GM21576 (cell line): Measurements from ENCODE around the gene DLL1.

Experiments used
- ATAC-seq: cut with Tn5 transposase; IDR thresholded peaks from one replicate; pipeline ENCODE4 v1.9.1; 2021; ENCODE audit warnings: mild to moderate bottlenecking, moderate library complexity; ENCODE audit not compliant: unreplicated experiment

The DLL1 gene

DNA sequence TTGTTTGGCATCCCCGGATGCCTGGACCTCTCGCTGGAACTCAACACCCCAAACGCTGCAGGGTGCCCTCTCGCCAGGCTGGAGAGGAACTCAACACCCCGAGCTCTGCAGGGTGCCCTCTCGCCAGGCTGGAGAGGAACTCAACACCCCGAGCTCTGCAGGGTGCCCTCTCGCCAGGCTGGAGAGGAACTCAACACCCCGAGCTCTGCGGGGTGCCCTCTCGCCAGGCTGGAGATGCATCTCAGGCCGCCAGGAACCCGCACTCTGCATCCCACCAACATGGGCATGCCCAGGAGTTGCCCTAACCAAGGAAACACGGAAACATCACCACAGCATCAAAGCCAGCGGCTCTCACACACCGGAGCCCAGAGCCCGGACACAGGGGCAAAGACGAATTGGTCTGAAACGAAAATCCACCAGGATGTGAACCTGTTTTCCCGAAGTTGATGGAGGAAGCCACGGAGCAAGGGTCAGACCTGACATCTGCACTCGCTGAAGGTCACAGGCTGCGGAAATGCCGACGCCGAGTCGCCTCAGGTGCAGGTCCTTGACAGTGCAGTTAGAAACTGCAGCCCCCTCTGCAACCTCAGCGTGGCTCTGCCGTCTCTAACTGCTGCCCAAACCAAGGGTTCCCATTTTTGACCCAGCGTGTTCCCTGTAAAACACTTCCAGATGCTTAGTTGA lies 37.5 kb downstream of the DLL1 start:
- ATAC-seq: no peak

DNA sequence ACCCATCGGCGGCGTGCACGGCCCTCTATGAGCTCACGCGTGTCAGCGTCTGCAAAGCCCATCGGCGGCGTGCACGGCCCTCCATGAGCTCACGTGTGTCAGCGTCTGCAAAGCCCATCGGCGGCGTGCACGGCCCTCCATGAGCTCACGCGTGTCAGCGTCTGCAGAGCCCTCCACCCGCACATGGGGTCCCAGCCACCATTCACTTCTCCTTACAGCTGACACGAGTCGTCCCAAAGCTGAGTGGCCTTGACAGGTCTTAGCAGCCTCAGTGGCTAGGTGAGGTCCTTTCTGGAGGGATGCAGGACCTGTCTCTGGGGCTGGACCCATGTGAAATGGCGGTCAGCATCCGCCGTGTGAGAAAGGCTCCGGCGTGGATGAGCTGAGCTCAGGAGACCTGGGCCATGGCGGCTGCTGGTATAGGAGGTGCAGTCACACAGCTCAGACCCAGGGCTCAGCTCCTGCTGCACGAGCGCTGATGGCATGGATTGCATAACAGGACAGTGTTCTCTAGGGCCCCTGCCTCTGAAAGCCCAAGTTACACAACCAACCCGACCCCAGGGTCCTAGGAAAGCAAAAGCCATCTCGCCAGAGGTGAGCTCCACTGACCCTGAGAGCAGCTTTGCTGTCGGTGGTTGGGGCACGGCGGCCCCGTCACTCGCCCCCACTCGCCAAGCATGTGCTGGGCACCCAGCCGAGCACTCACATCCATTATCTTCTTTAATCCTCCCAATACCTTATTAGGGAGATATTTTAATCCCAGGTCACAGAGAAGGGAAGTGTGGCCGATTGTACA lies 38.9 kb downstream of the DLL1 start:
- ATAC-seq: no peak

DNA sequence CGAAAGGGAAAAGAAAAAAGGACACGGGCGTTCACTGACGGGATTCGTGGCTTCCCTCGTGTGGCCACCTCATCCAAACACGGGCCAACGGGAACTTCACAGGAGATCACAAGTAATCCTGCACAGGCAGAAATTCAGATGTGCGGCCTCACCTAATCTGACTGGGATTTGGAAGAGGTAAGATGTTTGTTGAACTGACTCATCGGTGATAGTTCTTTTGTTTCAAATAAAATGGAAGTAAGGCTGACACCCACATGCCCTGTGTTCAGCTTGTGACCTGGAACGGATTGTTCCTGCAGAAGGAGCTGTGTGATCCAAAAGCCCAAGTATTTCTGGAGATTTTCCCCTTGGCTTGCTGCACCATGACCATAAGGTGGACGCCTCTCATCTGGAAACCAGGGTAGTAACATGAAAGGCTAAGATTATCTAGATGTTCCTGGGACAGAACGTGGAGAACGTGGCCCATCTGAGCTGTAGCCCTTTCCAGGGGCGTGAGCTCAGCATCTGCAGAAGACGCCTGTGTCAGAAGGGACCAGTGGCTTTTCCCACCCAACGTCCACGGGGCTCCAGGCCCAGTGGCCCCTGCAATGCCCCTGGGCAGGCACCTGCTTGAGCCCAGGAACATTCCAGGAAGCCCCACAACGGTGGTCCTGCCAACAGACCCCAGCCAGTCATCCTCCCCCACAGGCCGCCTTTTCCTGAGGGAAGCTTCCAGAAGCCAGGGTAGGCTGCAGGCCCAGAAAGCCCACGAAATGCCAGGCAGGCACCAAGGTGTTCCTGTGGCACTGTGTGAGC lies 39.7 kb downstream of the DLL1 start:
- ATAC-seq: no peak

DNA sequence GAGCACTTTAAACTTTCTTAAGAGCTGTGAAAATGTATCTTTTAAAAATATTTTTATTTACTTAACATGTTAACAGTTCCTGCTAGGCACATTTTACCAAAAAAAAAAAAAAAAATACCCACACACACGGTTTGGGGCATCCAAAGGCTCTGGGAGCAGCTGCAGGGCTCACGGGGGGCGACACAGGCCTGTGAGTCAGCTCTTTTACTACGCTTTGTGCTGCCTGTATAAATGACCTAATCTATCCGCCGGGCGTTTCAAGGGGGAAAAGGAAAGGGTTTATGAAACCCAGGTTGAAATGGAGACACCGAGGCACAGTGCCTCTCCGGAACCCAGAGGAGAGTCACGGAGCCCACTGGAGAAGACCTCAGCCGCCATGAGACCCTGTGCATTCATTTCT lies 40.4 kb downstream of the DLL1 start:
- ATAC-seq: no peak

DNA sequence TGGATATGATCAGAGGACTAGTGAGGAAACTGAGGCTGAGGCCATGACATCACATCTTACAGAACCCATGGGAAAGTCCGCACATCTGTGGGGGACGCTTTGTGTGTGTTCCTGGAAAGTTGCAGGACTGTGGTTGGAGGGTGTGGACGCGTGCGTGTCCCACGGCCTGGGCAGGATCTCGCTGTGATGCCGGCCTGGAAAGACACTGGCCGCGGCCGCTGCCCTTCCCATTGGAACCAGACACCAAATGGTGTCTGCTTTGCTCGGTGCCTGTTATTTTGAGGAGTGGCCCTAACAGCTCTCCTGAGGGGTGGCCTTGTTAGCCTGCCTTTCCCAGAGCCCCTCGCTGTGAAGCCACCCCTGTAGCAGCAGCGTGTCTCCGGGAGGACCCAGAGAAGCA lies 41.1 kb downstream of the DLL1 start:
- ATAC-seq: no peak

DNA sequence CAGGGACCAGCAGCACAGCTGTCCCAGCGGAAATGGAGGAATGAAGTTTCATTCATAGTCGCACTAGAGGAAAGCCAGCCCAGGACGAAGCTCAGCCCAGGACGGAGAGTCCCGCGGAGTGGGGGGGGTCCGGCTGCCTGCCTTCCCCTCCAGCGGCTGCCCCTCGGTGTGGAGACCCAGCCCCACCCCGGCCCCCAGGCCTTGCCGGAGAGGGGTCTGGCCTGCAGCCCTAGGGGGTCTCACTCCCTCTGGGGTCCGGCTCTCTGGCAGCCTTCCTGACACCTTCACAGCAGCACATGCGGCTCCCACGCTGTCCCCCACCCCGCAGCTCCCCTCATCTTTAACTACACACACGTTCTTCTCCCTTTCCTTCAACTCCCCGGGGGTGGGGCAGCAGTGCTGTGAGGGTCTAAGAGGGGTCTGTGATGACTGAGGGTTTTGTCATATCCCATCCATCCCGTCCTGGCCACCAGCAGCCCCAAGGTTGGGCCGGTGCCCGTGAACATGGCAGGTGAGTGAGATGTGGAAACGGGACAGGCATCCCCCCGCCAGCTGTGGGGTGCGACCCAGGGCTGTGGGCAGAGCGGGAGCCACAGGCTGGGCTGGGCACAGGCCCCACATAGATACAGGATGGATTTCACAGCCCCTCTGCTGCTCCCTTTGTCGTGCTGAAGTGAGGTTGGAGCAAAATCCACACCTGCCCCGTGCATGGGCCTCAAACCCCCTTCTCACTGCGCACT lies 41.8 kb downstream of the DLL1 start:
- no peak for ATAC-seq

DNA sequence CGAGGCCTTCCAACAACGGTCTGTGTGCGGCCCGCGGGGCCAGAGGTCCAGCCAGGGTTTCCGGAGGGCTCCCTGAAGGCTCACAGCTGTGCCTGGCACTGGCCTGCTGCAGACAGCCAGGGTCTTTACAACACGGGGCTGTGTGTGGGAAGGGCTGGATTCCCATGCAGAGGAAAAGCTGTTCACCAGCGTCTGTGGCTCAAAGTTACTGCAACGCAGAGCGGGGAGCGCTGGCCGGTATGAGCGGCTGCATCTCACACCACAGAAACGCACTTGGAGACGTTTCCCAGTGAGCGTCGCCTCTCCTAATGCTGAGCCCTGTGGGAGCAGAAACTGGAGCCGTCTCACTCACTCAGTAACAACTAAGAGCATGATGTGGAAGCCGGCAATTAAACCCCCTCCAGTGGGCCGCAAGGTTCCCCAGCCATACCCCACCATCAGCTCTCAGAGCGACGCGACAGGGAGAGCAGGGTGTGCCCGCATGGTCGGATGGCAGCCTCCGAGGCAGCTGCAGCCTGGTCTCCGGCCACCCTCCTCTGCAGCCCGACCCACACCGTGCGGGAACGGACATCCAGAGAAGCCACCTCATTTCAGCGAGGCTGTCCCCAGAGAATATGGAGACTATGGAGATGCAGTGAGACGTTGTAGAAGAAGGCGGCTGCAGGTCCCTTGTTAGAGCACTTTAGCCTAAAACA lies 42.6 kb downstream of the DLL1 start:
- no peak for ATAC-seq

DNA sequence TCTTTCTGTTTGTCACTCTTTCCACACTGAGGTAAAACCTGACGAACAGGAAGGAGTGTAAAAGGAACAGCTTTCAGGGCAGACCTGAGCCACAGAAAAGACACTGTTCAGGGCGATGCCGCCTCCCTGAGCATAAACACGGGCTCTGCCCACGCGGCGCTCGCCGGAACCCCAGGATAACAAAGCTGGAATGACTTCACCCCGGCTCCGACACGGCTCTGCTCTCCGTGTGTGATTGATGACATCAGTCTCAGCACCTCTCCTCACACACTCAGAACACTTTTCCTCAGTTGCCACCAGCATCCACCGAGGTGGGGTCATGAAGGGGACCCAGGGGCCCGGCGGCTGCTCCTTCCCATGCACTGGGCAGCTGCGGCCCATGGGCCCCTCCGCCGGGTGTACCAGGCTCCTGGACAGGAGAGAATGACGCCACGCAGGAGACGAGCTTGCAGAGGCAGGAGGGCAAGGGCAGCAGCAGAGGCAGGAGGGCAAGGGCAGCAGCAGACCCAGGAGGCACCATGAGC lies 43.6 kb downstream of the DLL1 start:
- ATAC-seq: no peak

DNA sequence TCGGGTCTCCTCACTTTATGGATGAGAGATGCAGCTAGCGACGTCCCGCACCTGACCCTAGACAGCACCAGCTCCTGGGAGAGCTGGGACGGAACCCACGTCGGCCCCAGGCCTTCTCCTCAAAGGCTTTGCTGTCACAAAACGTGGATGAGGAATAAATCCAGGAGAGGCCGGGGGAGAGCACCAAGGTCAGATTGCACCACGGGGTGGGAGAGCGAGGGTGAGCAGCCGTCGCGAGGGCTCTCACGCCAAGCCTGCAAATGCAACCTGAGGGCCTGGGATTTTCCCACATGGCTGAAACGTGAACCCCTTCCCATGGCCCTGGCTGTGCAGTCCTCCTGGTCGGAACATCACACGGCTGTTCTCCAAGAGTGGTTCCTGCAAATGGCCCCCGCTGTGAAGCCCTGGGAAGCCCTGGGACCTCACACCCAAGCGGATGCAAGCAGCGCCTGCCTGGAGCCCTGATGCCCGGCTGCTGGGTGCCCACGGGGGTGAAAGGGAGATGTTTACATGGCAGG lies 45.3 kb downstream of the DLL1 start:
- ATAC-seq: no peak

DNA sequence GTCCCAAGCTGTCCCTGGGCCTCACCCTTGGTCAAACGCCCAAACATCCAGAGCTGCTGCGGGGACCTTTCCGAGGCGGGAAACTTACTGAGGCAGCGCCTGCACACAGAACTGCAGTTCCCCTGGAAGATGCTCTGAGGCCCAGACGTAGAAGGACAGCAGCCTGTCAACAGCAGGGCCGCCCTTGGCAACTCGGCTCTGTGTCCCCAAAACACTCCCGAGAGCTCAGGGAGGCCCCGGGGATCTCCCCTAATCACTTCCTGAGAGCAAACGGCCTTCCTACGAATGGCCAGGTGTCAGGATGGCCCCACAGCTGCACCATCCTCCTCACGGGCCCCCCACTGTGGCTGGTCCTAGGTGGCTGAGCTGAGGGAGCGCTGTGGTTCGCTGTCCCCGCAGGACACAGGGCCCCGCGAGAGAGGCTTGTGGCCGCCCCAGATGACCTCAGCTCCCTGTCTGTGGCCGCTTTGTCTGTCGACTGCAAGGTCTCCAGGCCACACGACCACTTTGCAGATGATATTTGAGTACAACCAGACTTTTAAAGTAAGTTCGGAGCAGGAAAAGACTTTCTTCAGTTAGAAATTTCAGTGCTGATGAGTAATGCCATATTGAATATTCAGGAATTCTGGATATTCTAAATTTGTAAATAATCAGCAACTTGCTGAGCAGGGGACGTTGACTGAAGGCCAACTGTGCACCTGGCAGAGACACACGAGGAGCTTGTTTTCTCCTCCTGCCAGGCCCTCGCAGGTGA lies 46.0 kb downstream of the DLL1 start:
- no peak for ATAC-seq

DNA sequence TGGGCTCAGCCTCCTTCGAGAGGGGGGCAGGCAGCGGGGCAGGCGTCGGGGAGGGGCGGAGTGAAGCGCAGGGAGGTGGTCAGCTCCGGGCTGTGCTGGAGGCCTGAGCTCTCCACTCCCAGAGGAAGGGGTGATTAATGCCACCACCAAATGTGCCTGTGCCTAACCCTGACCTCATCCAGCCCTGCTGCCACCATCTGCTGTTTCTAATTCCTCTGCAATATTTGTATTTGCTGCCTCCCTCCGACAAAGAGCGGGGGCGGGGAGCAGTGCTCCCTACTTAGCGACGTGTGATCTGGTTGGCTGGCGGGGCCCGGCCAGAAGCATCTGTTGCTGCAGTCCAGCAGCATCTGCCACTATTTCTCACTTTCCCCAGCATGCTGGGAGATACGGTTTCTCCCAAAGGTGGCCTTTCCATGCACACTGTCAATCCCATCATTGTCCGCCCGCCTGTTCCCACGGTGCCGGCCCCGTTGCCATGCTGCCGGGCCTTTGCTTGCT lies 47.0 kb downstream of the DLL1 start:
- no peak for ATAC-seq

DNA sequence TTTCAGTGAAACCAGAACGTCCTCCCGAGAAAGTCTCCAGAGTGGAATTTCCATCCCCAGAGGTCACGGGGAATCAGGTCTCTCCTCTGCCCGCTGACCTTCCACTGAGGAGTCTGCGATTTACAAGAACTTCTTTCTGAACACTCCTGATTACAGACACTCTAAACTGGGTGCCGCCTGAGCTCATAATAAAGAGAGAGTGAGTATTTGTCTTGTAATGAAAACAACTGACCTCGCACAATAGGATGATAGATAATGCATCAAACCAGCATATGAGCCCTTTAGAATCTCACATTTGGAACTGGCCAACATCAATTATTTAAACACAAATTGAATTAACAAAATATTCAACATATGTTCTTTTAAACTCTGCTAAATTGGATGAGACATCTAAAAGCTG lies 47.5 kb downstream of the DLL1 start:
- ATAC-seq: no peak

DNA sequence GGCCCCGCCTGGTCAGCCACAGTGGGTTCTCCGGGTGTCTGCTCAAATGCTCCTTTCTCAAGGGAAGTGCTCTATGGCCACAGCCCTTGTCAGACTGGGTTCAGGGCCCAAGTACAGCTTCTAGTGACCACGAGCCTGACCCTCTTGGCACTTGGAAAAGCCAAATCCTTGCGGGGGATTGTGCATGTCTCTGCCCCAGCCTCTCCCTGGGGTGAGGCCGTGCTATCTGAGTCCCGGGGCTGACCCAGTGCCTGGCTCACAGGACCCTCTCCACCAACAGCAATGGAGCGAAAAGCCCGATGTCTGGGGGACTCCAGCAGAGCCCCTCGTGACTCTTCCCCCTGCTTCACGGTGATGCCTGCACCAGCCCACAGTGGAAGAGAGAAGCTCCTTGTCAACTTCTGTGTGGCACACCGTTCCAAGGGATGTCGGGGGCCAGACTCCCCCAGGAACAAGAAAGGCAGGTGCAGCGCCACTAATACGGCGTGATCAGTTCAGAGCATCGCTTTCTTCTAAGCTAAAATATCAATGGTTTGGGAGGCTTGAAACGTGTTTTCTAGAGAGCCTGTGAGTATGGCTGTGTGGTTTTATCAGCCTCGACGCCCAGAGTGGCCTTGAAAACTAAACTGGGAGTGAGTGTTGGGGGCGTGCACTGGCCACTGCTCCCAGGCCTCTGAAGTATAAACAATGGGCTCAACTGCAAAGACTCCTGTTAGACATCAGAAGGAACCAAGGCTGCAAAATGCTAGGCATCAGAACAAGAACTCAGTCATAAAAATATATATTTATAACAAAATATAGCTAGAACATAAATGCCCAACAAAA lies 51.9 kb downstream of the DLL1 start:
- no peak for ATAC-seq

DNA sequence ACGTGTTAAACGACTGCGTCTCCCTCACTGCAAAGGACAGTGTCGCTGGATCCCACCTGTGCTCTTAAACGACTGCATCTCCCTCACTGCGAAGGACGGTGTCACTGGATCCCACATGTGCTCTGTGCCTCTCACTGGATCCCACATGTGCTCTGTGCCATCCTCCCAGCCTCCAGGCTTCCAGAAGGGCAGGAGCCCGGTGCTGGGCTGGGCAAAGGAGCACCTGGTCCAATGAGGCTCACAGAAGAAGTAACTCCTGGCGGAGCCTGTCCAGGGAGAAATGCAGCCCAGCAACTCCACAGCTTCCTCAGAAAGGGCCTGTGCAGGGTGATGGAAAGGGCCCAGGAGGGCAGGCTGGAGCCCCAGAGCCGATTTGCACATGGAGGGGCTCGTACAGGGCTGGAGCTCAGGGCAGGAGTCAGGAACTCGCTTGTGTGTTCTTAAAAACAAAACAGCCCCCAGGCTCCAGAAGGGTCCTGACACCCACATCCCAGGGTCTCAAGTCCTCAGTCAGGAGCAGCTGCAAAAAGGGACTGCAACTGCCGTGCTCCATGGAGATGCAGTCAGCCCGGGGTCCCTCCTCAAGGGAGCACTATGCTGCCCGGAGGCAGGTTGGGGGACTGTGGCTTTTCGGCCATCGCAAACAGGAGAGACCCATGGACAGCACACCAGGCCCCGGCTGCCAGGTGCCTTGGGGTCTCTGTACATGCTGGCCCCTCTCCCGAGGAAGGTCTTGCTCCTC lies 52.7 kb downstream of the DLL1 start:
- ATAC-seq: no peak

DNA sequence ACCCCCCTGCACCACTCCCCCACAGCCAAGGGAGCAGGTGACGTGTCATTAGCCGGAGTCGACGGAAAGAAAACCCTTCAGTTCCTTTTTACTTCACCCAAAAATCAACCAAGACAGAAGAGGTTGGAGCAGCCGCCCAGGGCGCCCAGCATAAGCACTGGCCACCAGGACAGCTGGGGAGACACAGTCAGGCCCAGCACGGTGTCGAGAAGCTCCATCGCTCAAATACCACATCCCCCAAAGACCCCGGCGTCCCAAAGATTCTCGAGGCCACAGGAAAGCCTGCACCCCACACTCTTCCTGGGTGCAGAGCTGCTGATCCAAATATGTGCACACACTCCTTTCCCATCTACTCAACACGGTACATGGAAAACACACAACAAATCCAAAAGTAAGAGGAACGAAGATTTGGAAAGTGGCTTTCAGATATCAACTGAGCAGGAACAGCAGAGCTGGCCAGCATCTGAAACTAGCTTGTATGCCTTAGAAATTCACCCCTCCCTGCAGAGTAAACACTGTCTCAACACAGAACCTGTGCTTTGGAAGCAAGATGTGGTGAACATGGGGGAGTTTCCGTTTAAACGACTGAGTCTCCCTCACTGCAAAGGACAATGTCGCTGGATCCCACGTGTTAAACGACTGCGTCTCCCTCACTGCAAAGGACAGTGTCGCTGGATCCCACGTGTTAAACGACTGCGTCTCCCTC lies 54.6 kb downstream of the DLL1 start:
- ATAC-seq: no peak

DNA sequence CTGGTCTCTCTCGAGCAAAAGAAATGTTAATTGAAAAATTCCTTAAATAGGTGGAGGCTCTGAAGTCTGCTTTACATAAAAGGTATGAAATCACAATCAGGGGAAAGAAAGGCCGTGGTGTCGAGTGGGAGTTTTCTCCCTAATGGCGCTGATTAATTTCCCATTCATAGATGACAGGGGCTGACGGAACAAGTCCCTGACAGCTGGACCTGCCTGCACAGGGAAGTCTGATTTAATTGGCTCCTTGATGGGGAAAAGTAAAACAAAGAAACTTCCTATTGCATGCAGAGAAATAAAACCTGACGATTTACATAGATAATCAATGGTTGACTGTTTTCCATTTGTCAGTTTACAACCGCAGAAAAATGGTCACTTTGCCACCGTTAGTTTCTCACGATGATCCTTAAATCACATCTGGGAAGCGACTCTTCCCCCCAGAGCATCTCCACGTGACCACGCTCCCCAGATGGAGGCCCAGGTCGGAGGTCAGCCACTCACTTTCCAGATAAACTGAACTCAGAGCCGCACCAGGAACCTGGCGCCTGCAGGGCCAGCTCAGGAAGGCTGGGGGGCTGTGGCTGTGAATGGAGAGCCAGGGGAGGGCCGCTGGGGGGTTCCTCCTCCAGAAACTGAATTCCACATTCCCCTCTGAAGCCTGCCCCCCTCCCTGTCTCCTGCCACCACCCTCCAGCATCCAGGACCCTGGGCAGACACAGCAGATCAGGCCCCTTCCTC lies 55.3 kb downstream of the DLL1 start:
- no peak for ATAC-seq
